Measurements from ENCODE around the gene MMUT.

MMUT gene

DNA sequence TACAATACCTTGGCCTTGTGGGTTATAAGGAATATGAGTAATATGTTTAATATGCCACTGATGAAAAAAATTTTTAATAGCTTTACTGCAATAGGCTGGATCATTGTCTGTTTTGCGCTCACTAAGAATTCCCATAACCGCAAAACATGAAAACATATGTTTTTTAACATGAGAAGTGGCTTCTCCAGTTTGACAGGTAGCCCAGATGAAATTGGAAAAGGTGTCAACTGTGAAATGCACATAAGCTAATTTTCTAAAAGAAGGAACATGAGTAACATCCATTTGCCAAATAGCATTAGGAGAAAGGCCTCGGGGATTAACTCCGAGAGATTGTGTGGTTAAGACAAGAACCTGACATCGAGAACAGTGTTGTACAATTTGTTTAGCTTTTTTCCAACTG lies 41.6 kb upstream of the MMUT start:
- Histone ChIP-seq H2AFZ (ENCODE audit: low read length) (no peak overlapping the region), H3K4me3 (ENCODE audit: low read depth, low read length, poor library complexity, severe bottlenecking) (no peak overlapping the region), H3K4me2 (ENCODE audit: low read length) (no peak overlapping the region), H3K36me3 (ENCODE audit: insufficient read depth, low read length) (no peaks in the 10 kb centered on the region), H3K9me3 (ENCODE audit: low read length) (no peaks in the 10 kb centered on the region), H3K4me1 (ENCODE audit: insufficient read depth, low read length, severe bottlenecking) (no peaks in the 10 kb centered on the region), H3K9me2 (ENCODE audit: low read depth, low read length) (no peaks in the 10 kb centered on the region), H4K20me1 (ENCODE audit: insufficient read depth, low read length) (no peaks in the 10 kb centered on the region), H3K27ac (ENCODE audit: low read depth, low read length, poor library complexity, severe bottlenecking) (no peak overlapping the region), H3F3A (ENCODE audit: insufficient read depth, low read length) (no peaks in the 10 kb centered on the region), H3K27me3 (ENCODE audit: insufficient read depth, low read length) (no peaks in the 10 kb centered on the region), H3K79me2 (ENCODE audit: insufficient read depth, low read length) (no peaks in the 10 kb centered on the region), H3K9ac (ENCODE audit: low read length) (no peak overlapping the region)
- TF ChIP-seq, protein P1, sequence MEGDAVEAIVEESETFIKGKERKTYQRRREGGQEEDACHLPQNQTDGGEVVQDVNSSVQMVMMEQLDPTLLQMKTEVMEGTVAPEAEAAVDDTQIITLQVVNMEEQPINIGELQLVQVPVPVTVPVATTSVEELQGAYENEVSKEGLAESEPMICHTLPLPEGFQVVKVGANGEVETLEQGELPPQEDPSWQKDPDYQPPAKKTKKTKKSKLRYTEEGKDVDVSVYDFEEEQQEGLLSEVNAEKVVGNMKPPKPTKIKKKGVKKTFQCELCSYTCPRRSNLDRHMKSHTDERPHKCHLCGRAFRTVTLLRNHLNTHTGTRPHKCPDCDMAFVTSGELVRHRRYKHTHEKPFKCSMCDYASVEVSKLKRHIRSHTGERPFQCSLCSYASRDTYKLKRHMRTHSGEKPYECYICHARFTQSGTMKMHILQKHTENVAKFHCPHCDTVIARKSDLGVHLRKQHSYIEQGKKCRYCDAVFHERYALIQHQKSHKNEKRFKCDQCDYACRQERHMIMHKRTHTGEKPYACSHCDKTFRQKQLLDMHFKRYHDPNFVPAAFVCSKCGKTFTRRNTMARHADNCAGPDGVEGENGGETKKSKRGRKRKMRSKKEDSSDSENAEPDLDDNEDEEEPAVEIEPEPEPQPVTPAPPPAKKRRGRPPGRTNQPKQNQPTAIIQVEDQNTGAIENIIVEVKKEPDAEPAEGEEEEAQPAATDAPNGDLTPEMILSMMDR (IDR thresholded peaks at IDR 0.05; ENCODE audit: low read length) = no peak
- no peak for TF ChIP-seq EZH2 (IDR thresholded peaks at IDR 0.05; ENCODE audit: borderline replicate concordance, low read length)

DNA sequence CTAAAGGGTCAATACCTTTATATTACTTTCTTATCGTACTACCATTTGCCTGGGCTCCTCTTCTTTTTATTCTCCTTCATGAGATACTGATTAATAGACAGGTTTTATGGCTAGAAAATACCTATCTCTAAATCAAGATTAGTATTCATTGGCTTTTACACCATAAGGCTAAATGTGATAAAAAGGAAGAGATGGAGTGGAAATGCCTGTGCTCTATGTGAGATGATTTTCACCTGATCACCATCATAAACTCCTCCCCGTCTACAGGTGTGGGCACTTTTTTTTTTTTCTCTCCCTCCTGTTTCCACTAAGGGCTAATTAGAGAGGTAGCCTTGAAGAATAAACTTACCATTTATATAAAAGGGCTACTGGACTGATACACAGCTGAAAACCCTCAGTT lies 36.6 kb upstream of the MMUT start, which contains the start of gene GLYATL3:
TSS of gene GLYATL3 (plus strand) at position 301 of the 400 bp plus-strand sequence. CDS start 12,068 bp downstream, outside the sequence.
- Histone ChIP-seq H3K9ac (ENCODE audit: low read length) (no peak within 1 kb of the TSS), H3K9me3 (ENCODE audit: low read length) (no peaks in the 10 kb centered on the region), H3K27me3 (ENCODE audit: insufficient read depth, low read length) (no peaks in the 10 kb centered on the region), H3K4me1 (ENCODE audit: insufficient read depth, low read length, severe bottlenecking) (no peaks in the 10 kb centered on the region), H3F3A (ENCODE audit: insufficient read depth, low read length) (no peaks in the 10 kb centered on the region), H2AFZ (ENCODE audit: low read length) (no peak within 1 kb of the TSS), H3K36me3 (ENCODE audit: insufficient read depth, low read length) (no peaks in the 10 kb centered on the region), H3K4me2 (ENCODE audit: low read length) (no peak within 1 kb of the TSS), H3K4me3 (ENCODE audit: low read depth, low read length, poor library complexity, severe bottlenecking) (no peak within 1 kb of the TSS), H4K20me1 (ENCODE audit: insufficient read depth, low read length) (no peaks in the 10 kb centered on the region), H3K9me2 (ENCODE audit: low read depth, low read length) (no peaks in the 10 kb centered on the region), H3K79me2 (ENCODE audit: insufficient read depth, low read length) (no peaks in the 10 kb centered on the region), H3K27ac (ENCODE audit: low read depth, low read length, poor library complexity, severe bottlenecking) (no peak within 1 kb of the TSS)
- TF ChIP-seq, protein P1 (IDR thresholded peaks at IDR 0.05; ENCODE audit: low read length) = no peak
- TF ChIP-seq EZH2 (IDR thresholded peaks at IDR 0.05; ENCODE audit: borderline replicate concordance, low read length) = no peak

- Histone ChIP-seq H4K20me1 (ENCODE audit: insufficient read depth, low read length) (no peaks in the 10 kb centered on the region), H3F3A (ENCODE audit: insufficient read depth, low read length) (no peaks in the 10 kb centered on the region), H3K4me2 (ENCODE audit: low read length) (no peak overlapping the region), H3K27ac (ENCODE audit: low read depth, low read length, poor library complexity, severe bottlenecking) (no peak overlapping the region), H3K9me3 (ENCODE audit: low read length) (no peaks in the 10 kb centered on the region), H3K27me3 (ENCODE audit: insufficient read depth, low read length) (no peaks in the 10 kb centered on the region), H2AFZ (ENCODE audit: low read length) (no peak overlapping the region), H3K4me1 (ENCODE audit: insufficient read depth, low read length, severe bottlenecking) (no peaks in the 10 kb centered on the region), H3K36me3 (ENCODE audit: insufficient read depth, low read length) (peaks cover under 1% of the 10 kb centered on the region; the same call in 1 of the 2 replicates), H3K9me2 (ENCODE audit: low read depth, low read length) (no peaks in the 10 kb centered on the region), H3K9ac (ENCODE audit: low read length) (no peak overlapping the region), H3K4me3 (ENCODE audit: low read depth, low read length, poor library complexity, severe bottlenecking) (no peak overlapping the region), H3K79me2 (ENCODE audit: insufficient read depth, low read length) (no peaks in the 10 kb centered on the region)
- TF ChIP-seq, protein P1 (IDR thresholded peaks at IDR 0.05; ENCODE audit: low read length) = no peak
- TF ChIP-seq EZH2 (IDR thresholded peaks at IDR 0.05; ENCODE audit: borderline replicate concordance, low read length) = no peak
These were observed 36.1 kb upstream of the MMUT start for GRCh38 chr6:49499126-49499525.
